Activated CD8-positive, alpha-beta T cell treated with anti-CD3 and anti-CD28 coated beads for 36 hours (primary cell): Measurements from ENCODE around the gene CNRIP1. TPM values are rescaled to one million over a fixed set of nuclear protein-coding genes. Genes with fewer than 3 reads are reported as not detected.

Source experiments
- ATAC-seq: fragments of 200-7000 bp; cut with Tn5 transposase; one replicate; pipeline ENCODE4 v1.10.0; 2021; ENCODE audit warnings: mild to moderate bottlenecking, moderate library complexity
- CTCF ChIA-PET: fragments of 350-600 bp; sonication (Branson Sonifier 250); formaldehyde crosslinking; loops from one replicate; lab custom pipeline; 2021; ENCODE audit warnings: antibody characterized with exemption; lab: Charles Lee
- POLR2A ChIA-PET: fragments of 350-600 bp; sonication (Branson Sonifier 250); formaldehyde crosslinking; loops from one replicate; lab custom pipeline; 2021; ENCODE audit warnings: antibody characterized with exemption; lab: Charles Lee
- DNase-seq: peaks from one replicate; pipeline ENCODE4 v3.0.0-alpha.2; 2020
- H3K27ac Mint-ChIP-seq: one replicate; pipeline ENCODE4 v1.8.0; 2021; ENCODE audit warnings: mild to moderate bottlenecking, mixed read lengths
- H3K27me3 Mint-ChIP-seq: one replicate; pipeline ENCODE4 v1.8.0; 2021; ENCODE audit warnings: mixed read lengths
- H3K36me3 Mint-ChIP-seq: one replicate; pipeline ENCODE4 v1.8.0; 2021; ENCODE audit warnings: low read depth, mixed read lengths
- H3K4me1 Mint-ChIP-seq: one replicate; pipeline ENCODE4 v1.8.0; 2021; ENCODE audit warnings: low read depth, mixed read lengths
- H3K4me3 Mint-ChIP-seq: one replicate; pipeline ENCODE4 v1.8.0; 2021; ENCODE audit warnings: mild to moderate bottlenecking, moderate library complexity, mixed read lengths
- H3K9me3 Mint-ChIP-seq: one replicate; pipeline ENCODE4 v1.8.0; 2021; ENCODE audit warnings: mixed read lengths
- intact Hi-C: fragments of 100-400 bp; cut with micrococcal nuclease; formaldehyde crosslinking; loops from one replicate; pipeline ENCODE4 v1.10.0; 2022
- total RNA-seq, 2 experiments: library from RNA; stranded (reverse); gene quantifications; one replicate each; pipeline ENCODE4 v1.2.3, GENCODE V29; 2021
- TF ChIP-seq, protein P1 (sequence below): fragments of 200-600 bp; IDR thresholded peaks from one replicate; pipeline ENCODE4 v1.8.0; 2022; ENCODE audit warnings: antibody characterized with exemption, mild to moderate bottlenecking

CNRIP1 gene
- total RNA-seq, 2 experiments from 2014 or later: not detected

DNA sequence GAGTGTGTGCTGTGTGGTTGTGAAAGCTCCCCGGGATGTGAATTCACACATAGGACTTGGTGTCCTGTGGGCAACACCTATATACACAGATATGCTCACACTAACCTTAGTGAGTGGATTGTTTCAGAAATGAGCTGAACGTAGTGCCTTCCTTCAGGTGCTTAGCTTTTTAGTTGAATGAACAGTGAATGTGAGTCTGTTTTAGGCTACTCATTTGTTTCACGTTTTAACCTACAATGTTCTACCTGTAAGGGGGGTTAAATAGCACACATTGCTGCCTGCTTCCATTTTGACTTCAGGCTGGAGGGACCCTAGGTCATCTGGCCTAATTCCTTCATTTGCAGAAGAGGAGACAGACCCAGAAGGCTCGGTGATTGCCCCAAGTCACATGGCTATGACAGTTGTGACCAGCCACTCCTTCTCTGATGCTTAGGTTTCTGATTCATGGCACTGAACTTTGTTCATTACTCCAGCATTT, 46.4 kb upstream of the CNRIP1 start:
- Mint-ChIP-seq H3K36me3 (no peaks in the 10 kb centered on the region), H3K27ac (peak overlapping the region; percentile 78), H3K4me3 (peak overlapping the region; percentile 59), H3K4me1 (peaks cover 34% of the 10 kb centered on the region), H3K27me3 (peaks cover 3% of the 10 kb centered on the region), H3K9me3 (no peaks in the 10 kb centered on the region)
- ChIA-PET POLR2A (interaction anchor here (1.0 to 1.2 kb wide), 4 partner anchors 50 to 61 kb away, joined by 3 to 4 read pairs (median 4); no protein-coding TSS in a partner anchor), CTCF (interaction anchor here (1.0 to 3.6 kb wide), 2 partner anchors 73 to 75 kb away, joined by 3 to 33 read pairs; no protein-coding TSS in a partner anchor)
- intact Hi-C loops: no loop called here
- ATAC-seq: peak; percentile 28
- DNase-seq: peak; percentile 25
- TF ChIP-seq, protein P1, sequence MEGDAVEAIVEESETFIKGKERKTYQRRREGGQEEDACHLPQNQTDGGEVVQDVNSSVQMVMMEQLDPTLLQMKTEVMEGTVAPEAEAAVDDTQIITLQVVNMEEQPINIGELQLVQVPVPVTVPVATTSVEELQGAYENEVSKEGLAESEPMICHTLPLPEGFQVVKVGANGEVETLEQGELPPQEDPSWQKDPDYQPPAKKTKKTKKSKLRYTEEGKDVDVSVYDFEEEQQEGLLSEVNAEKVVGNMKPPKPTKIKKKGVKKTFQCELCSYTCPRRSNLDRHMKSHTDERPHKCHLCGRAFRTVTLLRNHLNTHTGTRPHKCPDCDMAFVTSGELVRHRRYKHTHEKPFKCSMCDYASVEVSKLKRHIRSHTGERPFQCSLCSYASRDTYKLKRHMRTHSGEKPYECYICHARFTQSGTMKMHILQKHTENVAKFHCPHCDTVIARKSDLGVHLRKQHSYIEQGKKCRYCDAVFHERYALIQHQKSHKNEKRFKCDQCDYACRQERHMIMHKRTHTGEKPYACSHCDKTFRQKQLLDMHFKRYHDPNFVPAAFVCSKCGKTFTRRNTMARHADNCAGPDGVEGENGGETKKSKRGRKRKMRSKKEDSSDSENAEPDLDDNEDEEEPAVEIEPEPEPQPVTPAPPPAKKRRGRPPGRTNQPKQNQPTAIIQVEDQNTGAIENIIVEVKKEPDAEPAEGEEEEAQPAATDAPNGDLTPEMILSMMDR: no peak

DNA sequence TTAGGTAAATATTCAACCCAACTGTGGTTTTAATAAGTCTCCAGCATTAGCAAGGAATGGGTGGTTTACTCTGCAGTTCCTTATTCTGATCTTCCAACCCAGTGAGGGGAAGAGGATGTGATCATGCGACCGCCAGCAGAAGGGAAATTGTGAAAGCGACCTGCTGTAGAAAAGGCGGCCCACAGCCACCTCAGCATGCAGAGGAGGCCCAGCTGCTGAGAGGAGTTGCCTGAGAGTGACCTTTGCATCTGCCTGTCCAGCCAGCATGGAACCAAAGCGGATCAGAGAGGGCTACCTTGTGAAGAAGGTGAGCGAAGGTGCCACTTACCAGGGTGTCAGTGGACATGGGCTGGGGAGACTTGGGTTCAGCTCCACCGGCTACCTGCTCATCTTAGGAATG, 45.3 kb upstream of the CNRIP1 start, which contains the start of gene PLEK:
Gene PLEK (plus strand): TSS at position 196 of the 400 bp plus-strand sequence. CDS start 70 bp downstream, at position 266.
- ChIA-PET CTCF (interaction anchor here (0.7 to 3.6 kb wide), 4 partner anchors 63 to 79 kb away, joined by 3 to 33 read pairs (median 3); no protein-coding TSS in a partner anchor), POLR2A (interaction anchor here (1.2 kb wide), 1 partner anchor 62 kb away, joined by 4 read pairs; no protein-coding TSS in a partner anchor)
- H3K27me3 Mint-ChIP-seq: peaks cover 1% of the 10 kb centered on the region
- TF ChIP-seq, protein P1: no peak
- intact Hi-C loops: no loop called here
- DNase-seq (peak; percentile 25), ATAC-seq (peak; percentile 38)
- H3K4me1 Mint-ChIP-seq: peaks cover 31% of the 10 kb centered on the region
- H3K9me3 Mint-ChIP-seq: no peaks in the 10 kb centered on the region
- peak within 1 kb of the TSS; percentile 59 for H3K4me3 Mint-ChIP-seq
- H3K27ac Mint-ChIP-seq: peak within 1 kb of the TSS; percentile 86
- no peaks in the 10 kb centered on the region for H3K36me3 Mint-ChIP-seq

DNA sequence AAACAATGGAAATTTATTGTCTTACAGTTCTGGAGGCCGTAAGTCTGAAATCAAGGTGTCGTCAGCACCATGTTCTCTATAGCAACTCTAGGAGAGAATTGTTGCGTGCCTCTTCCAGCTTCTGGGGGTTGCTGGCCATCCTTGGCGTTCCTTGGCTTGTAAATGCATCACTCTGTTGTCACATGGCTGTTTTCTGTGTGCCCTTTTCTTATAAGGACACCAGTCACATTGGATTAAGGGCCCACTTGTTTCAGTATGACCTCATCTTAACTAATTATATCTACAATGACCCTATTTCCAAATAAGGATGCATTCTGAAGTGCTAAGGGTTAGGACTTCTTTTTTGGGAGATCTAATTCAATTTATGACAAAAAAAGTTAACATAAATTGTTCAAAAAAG, 44.0 kb upstream of the CNRIP1 start:
- no peak for ATAC-seq
- intact Hi-C loops: no loop called here
- no peaks in the 10 kb centered on the region for H3K9me3 Mint-ChIP-seq
- no peak for DNase-seq
- H3K4me3 Mint-ChIP-seq: no peak overlapping the region
- H3K27me3 Mint-ChIP-seq: no peaks in the 10 kb centered on the region
- H3K27ac Mint-ChIP-seq: peak overlapping the region; percentile 86
- H3K36me3 Mint-ChIP-seq: no peaks in the 10 kb centered on the region
- CTCF ChIA-PET: interaction anchor here (1.6 to 1.8 kb wide), 2 partner anchors 76 to 78 kb away, joined by 4 to 17 read pairs; no protein-coding TSS in a partner anchor
- TF ChIP-seq, protein P1: no peak
- peaks cover 29% of the 10 kb centered on the region for H3K4me1 Mint-ChIP-seq
- POLR2A ChIA-PET: no interaction called here

DNA sequence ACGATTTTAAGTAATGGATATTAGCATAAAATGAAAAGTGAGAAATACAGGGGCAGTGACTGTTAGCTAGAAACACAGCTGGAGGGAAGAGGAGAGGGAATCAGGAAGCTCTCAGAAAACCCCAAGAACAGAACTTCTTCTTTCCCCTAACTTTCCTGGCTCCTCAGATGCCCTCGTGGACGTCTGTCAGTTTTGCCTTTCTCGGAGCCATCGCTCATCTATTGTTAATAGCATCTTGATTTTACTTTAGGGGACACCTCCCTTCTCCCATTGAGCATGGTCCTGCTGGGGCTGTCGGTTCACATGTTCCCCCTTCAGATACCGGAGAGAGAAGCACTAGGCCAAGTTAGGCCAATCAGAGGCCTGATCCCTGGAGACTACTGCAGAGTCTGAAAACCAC, 43.0 kb upstream of the CNRIP1 start:
- Mint-ChIP-seq H3K27ac (no peak overlapping the region), H3K9me3 (no peaks in the 10 kb centered on the region), H3K36me3 (no peaks in the 10 kb centered on the region), H3K4me3 (no peak overlapping the region), H3K4me1 (peaks cover 29% of the 10 kb centered on the region), H3K27me3 (no peaks in the 10 kb centered on the region)
- POLR2A ChIA-PET: no interaction called here
- ATAC-seq (no peak), DNase-seq (no peak)
- TF ChIP-seq, protein P1: no peak
- intact Hi-C loops: loop anchor here (1.0 kb wide), 1 partner anchor 79 kb away; no protein-coding TSS in a partner anchor
- CTCF ChIA-PET: interaction anchor here (1.6 to 1.8 kb wide), 2 partner anchors 77 to 79 kb away, joined by 4 to 17 read pairs; no protein-coding TSS in a partner anchor

DNA sequence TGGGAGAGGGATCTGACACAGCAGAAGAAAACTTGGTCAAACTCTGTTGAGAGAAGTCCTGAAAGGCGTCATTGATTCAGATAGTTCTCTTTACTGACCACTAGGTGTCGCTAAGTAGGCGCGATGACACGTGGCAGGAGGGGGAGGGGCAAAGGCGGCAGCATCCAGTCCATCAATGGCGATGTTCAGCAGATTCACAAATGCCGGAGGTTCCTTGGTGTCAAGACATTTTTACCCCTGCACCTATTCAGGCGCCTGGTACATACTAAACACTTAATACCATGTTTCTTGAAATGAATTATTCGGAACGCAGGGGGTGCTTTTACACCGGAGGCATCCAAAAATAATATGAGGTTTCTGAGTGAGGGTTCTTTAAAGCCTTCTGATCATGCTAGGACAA, 42.3 kb upstream of the CNRIP1 start:
- no peaks in the 10 kb centered on the region for H3K9me3 Mint-ChIP-seq
- peak overlapping the region; percentile 41 for H3K4me3 Mint-ChIP-seq
- TF ChIP-seq, protein P1: peak; percentile 77
- ChIA-PET CTCF (interaction anchor here (1.4 to 3.0 kb wide), 3 partner anchors 66 to 79 kb away, joined by 4 to 41 read pairs (median 4); no protein-coding TSS in a partner anchor), POLR2A (no interaction called here)
- intact Hi-C loops: loop anchor here (1.0 kb wide), 1 partner anchor 79 kb away; no protein-coding TSS in a partner anchor
- peaks cover 29% of the 10 kb centered on the region for H3K4me1 Mint-ChIP-seq
- ATAC-seq: peak; percentile 91
- H3K27me3 Mint-ChIP-seq: no peaks in the 10 kb centered on the region
- H3K27ac Mint-ChIP-seq: peak overlapping the region; percentile 78
- H3K36me3 Mint-ChIP-seq: no peaks in the 10 kb centered on the region
- DNase-seq: peak; percentile 89
